ENCODE results near the gene HEY2.
"Not testable (repeated sequence)": the region's sequence is repeated elsewhere in the genome, so short reads cannot be mapped to it uniquely, and the experiment has no call there.

The HEY2 gene

DNA sequence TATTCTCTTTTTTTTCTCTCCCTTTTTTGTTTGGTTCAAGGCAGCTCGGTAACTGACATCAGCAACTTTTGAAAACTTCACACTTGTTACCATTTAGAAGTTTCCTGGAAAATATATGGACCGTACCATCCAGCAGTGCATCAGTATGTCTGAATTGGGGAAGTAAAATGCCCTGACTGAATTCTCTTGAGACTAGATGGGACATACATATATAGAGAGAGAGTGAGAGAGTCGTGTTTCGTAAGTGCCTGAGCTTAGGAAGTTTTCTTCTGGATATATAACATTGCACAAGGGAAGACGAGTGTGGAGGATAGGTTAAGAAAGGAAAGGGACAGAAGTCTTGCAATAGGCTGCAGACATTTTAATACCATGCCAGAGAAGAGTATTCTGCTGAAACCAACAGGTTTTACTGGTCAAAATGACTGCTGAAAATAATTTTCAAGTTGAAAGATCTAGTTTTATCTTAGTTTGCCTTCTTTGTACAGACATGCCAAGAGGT is 10.6 kb downstream of the HEY2 start:
- DNase-seq (ENCODE audit: low read depth) = no peak
- H3K4me3 ChIP-seq (ENCODE audit: control insufficient read depth, low read depth, low read length) = no peak overlapping the region
- TF ChIP-seq, protein P1, sequence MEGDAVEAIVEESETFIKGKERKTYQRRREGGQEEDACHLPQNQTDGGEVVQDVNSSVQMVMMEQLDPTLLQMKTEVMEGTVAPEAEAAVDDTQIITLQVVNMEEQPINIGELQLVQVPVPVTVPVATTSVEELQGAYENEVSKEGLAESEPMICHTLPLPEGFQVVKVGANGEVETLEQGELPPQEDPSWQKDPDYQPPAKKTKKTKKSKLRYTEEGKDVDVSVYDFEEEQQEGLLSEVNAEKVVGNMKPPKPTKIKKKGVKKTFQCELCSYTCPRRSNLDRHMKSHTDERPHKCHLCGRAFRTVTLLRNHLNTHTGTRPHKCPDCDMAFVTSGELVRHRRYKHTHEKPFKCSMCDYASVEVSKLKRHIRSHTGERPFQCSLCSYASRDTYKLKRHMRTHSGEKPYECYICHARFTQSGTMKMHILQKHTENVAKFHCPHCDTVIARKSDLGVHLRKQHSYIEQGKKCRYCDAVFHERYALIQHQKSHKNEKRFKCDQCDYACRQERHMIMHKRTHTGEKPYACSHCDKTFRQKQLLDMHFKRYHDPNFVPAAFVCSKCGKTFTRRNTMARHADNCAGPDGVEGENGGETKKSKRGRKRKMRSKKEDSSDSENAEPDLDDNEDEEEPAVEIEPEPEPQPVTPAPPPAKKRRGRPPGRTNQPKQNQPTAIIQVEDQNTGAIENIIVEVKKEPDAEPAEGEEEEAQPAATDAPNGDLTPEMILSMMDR (conservative IDR thresholded peaks at IDR 0.05; ENCODE audit: control insufficient read depth, insufficient read depth, low read depth, low read length) = no peak

GRCh38 chr6:125764121-125764671 is 14.8 kb downstream of the HEY2 start:
- TF ChIP-seq, protein P1 (conservative IDR thresholded peaks at IDR 0.05; ENCODE audit: control insufficient read depth, insufficient read depth, low read depth, low read length) = no peak
- no peak for DNase-seq (ENCODE audit: low read depth)
- H3K4me3 ChIP-seq (ENCODE audit: control insufficient read depth, low read depth, low read length) = no peak overlapping the region

- TF ChIP-seq, protein P1 (conservative IDR thresholded peaks at IDR 0.05; ENCODE audit: control insufficient read depth, insufficient read depth, low read depth, low read length) = no peak
- no peak for DNase-seq (ENCODE audit: low read depth)
- H3K4me3 ChIP-seq (ENCODE audit: control insufficient read depth, low read depth, low read length) = no peak overlapping the region
Measured at GRCh38 chr6:125765944-125766343, 16.5 kb downstream of the HEY2 start.

DNA sequence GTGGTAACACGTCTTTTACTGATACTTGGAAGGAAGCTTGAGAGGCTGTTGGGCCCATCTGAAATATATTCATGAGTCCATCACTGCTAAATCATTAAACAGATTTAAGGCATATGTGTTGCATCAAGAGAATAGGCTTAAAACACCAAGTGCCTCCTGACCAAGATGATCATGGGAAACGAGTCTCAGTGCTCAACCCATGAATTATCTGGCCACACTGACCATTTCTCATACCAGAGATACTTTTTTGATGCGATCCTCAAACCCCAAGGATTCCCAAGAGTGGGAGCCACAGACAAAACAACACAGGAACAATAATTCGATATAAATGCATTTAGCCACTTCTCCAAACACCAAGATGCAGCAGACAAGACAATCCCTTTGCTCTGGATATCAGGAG is 17.2 kb downstream of the HEY2 start:
- no peak overlapping the region for H3K4me3 ChIP-seq (ENCODE audit: control insufficient read depth, low read depth, low read length)
- TF ChIP-seq, protein P1 (conservative IDR thresholded peaks at IDR 0.05; ENCODE audit: control insufficient read depth, insufficient read depth, low read depth, low read length) = no peak
- DNase-seq (ENCODE audit: low read depth) = no peak

DNA sequence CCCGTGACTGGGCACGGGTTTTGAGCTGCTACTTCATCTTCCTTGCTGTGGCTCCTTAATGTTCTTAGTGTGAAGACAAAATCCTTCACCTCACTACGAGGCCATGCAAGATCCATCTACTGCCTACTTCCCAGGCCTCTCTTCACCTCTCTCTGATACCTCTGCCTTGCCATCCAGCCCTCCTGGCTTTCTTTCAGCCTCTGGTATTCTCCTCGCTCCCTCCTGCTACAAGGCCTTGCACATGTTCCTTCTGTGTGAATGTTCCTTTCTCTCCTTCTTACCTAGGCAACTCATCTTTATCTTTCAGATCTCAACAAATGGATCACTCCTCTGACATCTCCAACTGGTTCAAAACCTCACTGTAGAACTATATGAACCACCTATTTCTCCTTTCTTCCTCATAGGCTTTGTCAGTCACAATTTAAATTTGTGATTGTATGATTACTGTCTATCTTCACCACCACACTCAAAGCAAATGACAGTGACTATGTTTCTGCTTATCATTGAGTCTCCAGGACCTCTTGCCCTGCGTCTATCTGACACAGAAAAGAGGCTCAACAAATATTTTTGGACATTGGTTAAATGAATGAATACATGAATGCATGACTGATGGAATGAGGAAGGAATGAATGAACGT is 19.8 kb downstream of the HEY2 start:
- TF ChIP-seq, protein P1 (conservative IDR thresholded peaks at IDR 0.05; ENCODE audit: control insufficient read depth, insufficient read depth, low read depth, low read length) = no peak
- H3K4me3 ChIP-seq (ENCODE audit: control insufficient read depth, low read depth, low read length) = no peak overlapping the region
- no peak for DNase-seq (ENCODE audit: low read depth)

DNA sequence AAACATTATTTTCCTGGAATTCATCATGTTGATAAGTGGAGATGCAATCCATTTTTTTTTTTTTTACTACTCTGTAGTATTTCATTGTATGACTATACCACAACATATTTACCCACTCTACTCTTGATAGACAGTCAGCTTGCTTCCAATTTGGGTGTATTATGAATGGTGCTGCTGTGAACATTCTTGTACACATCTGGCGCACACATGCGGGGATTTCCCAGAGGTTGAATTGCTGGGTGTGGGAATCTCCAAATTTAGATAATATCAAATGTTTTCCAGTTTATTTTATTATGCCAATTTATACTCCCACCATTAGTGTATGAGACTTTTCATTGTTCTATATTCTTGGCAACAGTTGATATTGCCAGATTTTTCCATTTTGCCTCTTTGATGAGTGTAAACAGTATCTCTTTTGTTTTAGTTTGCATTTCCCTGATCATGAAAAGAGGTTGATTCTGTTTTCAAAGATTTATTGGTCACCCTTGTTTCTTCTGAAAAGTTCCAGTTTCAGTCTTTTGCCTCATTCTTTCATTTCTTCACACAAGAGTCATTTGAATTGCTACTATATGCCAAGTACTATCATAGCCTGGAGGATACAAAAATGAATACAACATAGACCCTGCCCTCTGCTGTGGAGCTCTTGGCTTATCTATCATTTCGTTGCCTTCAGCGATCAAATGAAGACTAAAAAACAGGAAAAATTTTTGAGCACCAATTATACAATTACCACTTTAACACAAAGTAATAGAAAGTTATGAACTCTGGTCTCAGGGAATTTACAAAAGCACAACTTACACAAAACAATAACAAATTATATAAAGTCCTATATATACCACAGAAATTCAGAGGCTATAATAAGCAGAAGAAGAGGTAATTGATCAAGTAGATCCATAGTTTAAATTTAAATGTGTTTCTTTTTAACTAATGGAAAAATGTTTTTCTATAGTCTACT is 24.2 kb downstream of the HEY2 start:
- peak; percentile 60 for DNase-seq (ENCODE audit: low read depth)
- TF ChIP-seq, protein P1 (conservative IDR thresholded peaks at IDR 0.05; ENCODE audit: control insufficient read depth, insufficient read depth, low read depth, low read length) = no peak
- H3K4me3 ChIP-seq (ENCODE audit: control insufficient read depth, low read depth, low read length) = no peak overlapping the region

DNA sequence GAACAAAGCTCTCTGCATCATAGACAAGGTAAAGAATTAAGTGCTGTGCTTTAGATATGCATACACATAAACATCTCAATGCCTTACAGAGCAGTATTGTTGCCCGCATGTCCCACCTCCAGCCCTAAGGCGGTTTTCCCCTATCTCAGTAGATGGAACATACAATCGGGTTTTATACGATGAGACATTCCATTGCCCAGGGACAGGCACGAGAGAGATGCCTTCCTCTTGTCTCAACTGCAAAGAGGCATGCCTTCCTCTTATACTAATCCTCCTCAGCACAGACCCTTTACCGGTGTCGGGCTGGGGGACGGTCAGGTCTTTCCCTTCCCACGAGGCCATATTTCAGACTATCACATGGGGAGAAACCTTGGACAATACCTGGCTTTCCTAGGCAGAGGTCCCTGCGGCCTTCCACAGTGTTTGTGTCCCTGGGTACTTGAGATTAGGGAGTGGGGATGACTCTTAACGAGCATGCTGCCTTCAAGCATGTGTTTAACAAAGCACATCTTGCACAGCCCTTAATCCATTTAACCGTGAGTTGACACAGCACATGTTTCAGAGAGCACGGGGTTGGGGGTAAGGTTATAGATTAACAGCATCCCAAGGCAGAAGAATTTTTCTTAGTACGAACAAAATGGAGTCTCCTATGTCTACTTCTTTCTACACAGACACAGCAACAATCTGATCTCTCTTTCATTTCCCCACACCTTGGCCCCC is 26.8 kb downstream of the HEY2 start:
- not testable (repeated sequence) for H3K4me3 ChIP-seq (ENCODE audit: control insufficient read depth, low read depth, low read length); DNase-seq (ENCODE audit: low read depth)

Data from fibroblast of mammary gland (primary cell).